Lung (tissue), 12 donors: ENCODE measurements around the gene GALNT1. TPM values are rescaled to one million over a fixed set of nuclear protein-coding genes. Genes with fewer than 3 reads are reported as not detected.

ENCODE experiments used
- ATAC-seq: fragments of 200-7000 bp; cut with Tn5 transposase; one replicate; pipeline ENCODE4 v1.9.1; 2020; ENCODE audit warnings: moderate number of reproducible peaks; ENCODE audit not compliant: insufficient read depth, low FRiP score
- DNase-seq, 3 donors: peaks; one replicate each; pipeline ENCODE4 v3.0.0-alpha.2; 2013 to 2017
- H3K27ac ChIP-seq, 2 donors: one replicate each; pipeline ENCODE4 v1.5.1; 2013; ENCODE audit warnings: mild to moderate bottlenecking in 2 of 2, moderate library complexity in 2 of 2, control low read depth in 1 of 2, inconsistent platforms in 1 of 2, low read depth in 1 of 2, low read length in 1 of 2
- H3K27me3 ChIP-seq, 3 donors: one replicate each; pipeline ENCODE4 v1.5.1; 2013; ENCODE audit warnings: low read length in 2 of 3; ENCODE audit not compliant: control insufficient read depth in 3 of 3, insufficient read depth in 3 of 3
- H3K36me3 ChIP-seq, 4 donors: one replicate each; pipeline ENCODE4 v1.5.1; 2013; ENCODE audit warnings: low read length in 4 of 4, mild to moderate bottlenecking in 1 of 4, moderate library complexity in 1 of 4; ENCODE audit not compliant: control insufficient read depth in 4 of 4, insufficient read depth in 4 of 4
- H3K4me1 ChIP-seq, 5 donors: one replicate each; pipeline ENCODE4 v1.5.1; 2013; ENCODE audit warnings: low read length in 5 of 5, mild to moderate bottlenecking in 2 of 5, moderate library complexity in 1 of 5; ENCODE audit not compliant: control insufficient read depth in 5 of 5, insufficient read depth in 5 of 5
- H3K4me3 ChIP-seq: one replicate; pipeline ENCODE4 v1.5.1; 2013; ENCODE audit warnings: mild to moderate bottlenecking, control low read depth, moderate library complexity
- H3K9ac ChIP-seq, 2 donors: one replicate each; pipeline ENCODE4 v1.5.1; 2013; ENCODE audit warnings: low read length in 2 of 2, control low read depth in 1 of 2; ENCODE audit not compliant: insufficient read depth in 1 of 2
- H3K9me3 ChIP-seq, 4 donors: one replicate each; pipeline ENCODE4 v1.5.1; 2013; ENCODE audit warnings: low read length in 3 of 4, mild to moderate bottlenecking in 1 of 4, moderate library complexity in 1 of 4; ENCODE audit not compliant: control insufficient read depth in 4 of 4, insufficient read depth in 3 of 4
- CTCF ChIP-seq: IDR thresholded peaks from 2 replicates; pipeline ENCODE4 v1.5.1; 2012; ENCODE audit warnings: mild to moderate bottlenecking; ENCODE audit errors: control extremely low read depth, extremely low read depth
- WGBS, 2 donors: extraction: QIAGEN DNeasy Blood & Tissue Kit; methylation state at CpG; one replicate each; pipeline ENCODE4 v1.1.7; 2013; 5-methylcytosine and 5-hydroxymethylcytosine counted together
- polyA plus RNA-seq, 2 donors: library from polyadenylated mRNA; stranded (reverse); fragments of 200-250 nt; gene quantifications; one replicate each; pipeline ENCODE4 v1.2.1, GENCODE V29; 2013
- total RNA-seq, 2 donors: library from RNA; depleted of rRNA in 1 of 2; stranded (reverse); fragments of >200 nt in 1 of 2; gene quantifications; one replicate each; pipeline ENCODE4 v1.2.1, GENCODE V29; 2014 to 2021
- donor health status: control.
- donor health status: control.
- donor health status: Bipolar disorder and iron deficiency.
- donor health status: healthy.
- donor health status: DM: yes; HTN: yes; CAD: no.

The GALNT1 gene
- total and polyA plus RNA-seq, 4 donors, result 16.9 to 73.4 (median 46.8) TPM

- TF ChIP-seq CTCF, result no peak
- 84 to 86% methylated on average over 8 of the region's 8 CpGs for WGBS, 2 donors
- no peak for ATAC-seq
These were observed 4.3 kb upstream of the GALNT1 start for GRCh38 chr18:35577045-35577848.

DNA sequence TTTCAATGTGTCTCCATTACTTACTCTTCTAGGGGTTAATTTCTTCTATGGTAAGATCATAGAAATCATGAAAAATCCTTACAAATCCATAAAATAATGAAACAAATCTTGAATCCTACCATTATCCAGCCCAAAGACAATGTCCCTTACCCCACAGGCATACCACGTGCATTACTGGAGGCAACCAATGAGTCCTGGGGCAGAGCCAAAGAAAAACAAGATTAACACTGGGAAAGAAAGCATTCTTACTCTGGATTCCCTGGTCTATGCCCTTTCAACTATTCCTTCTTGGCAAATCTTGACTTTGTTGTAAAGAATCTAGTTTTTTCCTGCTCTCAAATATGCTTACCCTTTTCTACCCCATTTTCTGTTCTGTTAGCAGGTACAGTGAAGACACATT is 3.1 kb upstream of the GALNT1 start:
- no peak for TF ChIP-seq CTCF
- H3K9ac ChIP-seq, result no peak overlapping the region
- no peak overlapping the region for H3K27ac ChIP-seq
- H3K36me3 ChIP-seq, result no peaks in the 10 kb centered on the region
- 67 to 69% methylated on average over 1 of the region's 1 CpG for WGBS, 2 donors
- ATAC-seq, result no peak
- H3K27me3 ChIP-seq, result no peaks in the 10 kb centered on the region
- DNase-seq, result peak in 2 of 3 donors; percentile 23 to 29
- H3K9me3 ChIP-seq, result no peaks in the 10 kb centered on the region
- H3K4me3 ChIP-seq, result no peak overlapping the region
- H3K4me1 ChIP-seq, result peaks cover 0 to 18% (median 8%) of the 10 kb centered on the region in 5 donors

More at GRCh38 chr18:35577045-35577848, 4.3 kb upstream of the GALNT1 start:
- no peak overlapping the region for H3K27ac ChIP-seq
- H3K4me1 ChIP-seq, result peaks cover 0 to 6% (median 3%) of the 10 kb centered on the region in 5 donors
- H3K9me3 ChIP-seq, result no peaks in the 10 kb centered on the region
- H3K4me3 ChIP-seq, result no peak overlapping the region
- DNase-seq, result no peak
- no peak overlapping the region for H3K9ac ChIP-seq
- H3K36me3 ChIP-seq, result no peaks in the 10 kb centered on the region
- no peaks in the 10 kb centered on the region for H3K27me3 ChIP-seq

- no peaks in the 10 kb centered on the region for H3K9me3 ChIP-seq
- no peak for TF ChIP-seq CTCF
- no peak for ATAC-seq
- 94% methylated on average over 4 of the region's 4 CpGs for WGBS, 2 donors
- H3K27ac ChIP-seq, result no peak overlapping the region
- DNase-seq, result no peak
- H3K4me3 ChIP-seq, result no peak overlapping the region
- H3K4me1 ChIP-seq, result peaks cover 0 to 20% (median 11%) of the 10 kb centered on the region in 5 donors
- no peaks in the 10 kb centered on the region for H3K36me3 ChIP-seq
- H3K9ac ChIP-seq, result no peak overlapping the region
- H3K27me3 ChIP-seq, result no peaks in the 10 kb centered on the region
These were observed 2.6 kb upstream of the GALNT1 start for GRCh38 chr18:35578936-35579335.
